ENCODE measurements around the gene TIA1. TPM values are rescaled to one million over a fixed set of nuclear protein-coding genes. Genes with fewer than 3 reads are reported as not detected.
A peak's percentile ranks its signal among the peaks of the same experiment; 100 is the strongest.
"Not testable (repeated sequence)": the region's sequence is repeated elsewhere in the genome, so short reads cannot be mapped to it uniquely, and the experiment has no call there.

Gene TIA1
- 523 and 534 TPM in 2 replicates for total RNA-seq
- long read RNA-seq, full-length matches to known transcripts, result 295 of 883 reads
- long read RNA-seq, partial matches to known transcripts, result 45 of 883 reads
- long read RNA-seq, other reads (novel, unspliced or antisense), result 543 of 883 reads

DNA sequence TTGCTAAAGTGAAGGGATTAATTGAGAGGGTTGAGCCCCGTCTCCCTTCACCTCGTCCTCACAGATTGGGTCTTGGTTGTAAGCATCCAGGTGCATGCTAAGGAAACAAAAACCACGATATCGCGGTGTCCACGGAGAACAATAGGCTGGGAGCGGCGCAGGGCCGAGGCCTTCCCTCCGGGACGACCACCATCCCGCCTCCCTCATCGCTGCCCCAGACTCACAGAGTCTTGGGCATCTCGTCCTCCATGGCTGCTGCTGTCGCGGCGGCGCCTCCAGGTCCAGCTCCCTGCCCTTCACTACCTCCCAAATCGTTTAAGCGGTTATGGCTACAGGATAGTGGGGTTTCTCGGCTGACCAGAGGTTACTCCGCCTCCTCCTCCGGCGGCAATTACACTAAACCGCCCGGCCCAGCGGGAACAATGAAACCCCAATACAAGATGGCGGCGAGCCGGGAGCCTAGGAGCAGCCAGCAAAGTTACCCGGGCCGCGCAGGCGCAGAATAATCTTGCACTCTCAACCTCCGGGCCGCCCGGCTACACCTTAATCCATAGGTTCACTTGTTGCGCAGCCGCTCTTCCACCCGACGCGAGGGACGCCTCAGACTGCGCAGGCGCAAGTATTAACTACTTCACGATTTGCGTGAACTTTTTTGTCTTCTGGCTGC is at the start of gene TIA1:
Gene TIA1 (minus strand): TSS at position 448 of the 667 bp plus-strand sequence. CDS start 198 bp downstream, at position 250.
- TF ChIP-seq, protein P1, sequence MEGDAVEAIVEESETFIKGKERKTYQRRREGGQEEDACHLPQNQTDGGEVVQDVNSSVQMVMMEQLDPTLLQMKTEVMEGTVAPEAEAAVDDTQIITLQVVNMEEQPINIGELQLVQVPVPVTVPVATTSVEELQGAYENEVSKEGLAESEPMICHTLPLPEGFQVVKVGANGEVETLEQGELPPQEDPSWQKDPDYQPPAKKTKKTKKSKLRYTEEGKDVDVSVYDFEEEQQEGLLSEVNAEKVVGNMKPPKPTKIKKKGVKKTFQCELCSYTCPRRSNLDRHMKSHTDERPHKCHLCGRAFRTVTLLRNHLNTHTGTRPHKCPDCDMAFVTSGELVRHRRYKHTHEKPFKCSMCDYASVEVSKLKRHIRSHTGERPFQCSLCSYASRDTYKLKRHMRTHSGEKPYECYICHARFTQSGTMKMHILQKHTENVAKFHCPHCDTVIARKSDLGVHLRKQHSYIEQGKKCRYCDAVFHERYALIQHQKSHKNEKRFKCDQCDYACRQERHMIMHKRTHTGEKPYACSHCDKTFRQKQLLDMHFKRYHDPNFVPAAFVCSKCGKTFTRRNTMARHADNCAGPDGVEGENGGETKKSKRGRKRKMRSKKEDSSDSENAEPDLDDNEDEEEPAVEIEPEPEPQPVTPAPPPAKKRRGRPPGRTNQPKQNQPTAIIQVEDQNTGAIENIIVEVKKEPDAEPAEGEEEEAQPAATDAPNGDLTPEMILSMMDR (IDR thresholded peaks at IDR 0.05; ENCODE audit: unreplicated experiment), result no peak
- peak; percentile 98 for DNase-seq (ENCODE audit: low spot score, unreplicated experiment)
- Mint-ChIP-seq H3K9me3 (ENCODE audit: low read depth) (no peaks in the 10 kb centered on the region), H3K27ac (peak within 1 kb of the TSS; percentile 100), H3K27me3 (no peaks in the 10 kb centered on the region), H3K4me3 (ENCODE audit: low read depth) (peak within 1 kb of the TSS; percentile 92), H3K36me3 (ENCODE audit: insufficient read depth) (peaks cover 13% of the 10 kb centered on the region), H3K4me1 (ENCODE audit: low read depth) (peaks cover 25% of the 10 kb centered on the region)

DNA sequence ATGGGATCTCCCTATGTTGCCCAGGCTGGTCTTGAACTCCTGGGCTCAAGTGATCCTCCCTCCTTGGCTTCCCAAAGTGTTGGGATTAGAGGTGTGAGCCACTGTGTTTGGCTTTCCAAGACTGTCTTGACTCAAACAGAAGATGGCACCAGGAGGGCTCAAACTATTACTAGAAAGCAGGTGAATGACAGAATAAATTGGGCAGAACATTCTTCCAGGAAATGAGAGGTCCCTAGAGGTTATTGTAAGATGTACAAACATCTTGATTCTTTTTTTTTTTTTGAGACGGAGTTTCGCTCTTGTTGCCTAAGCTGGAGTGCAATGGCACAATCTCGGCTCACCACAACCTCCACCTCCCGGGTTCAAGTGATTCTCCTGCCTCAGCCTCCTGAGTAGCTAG is 49.4 kb upstream of the TIA1 start:
- H3K9me3 Mint-ChIP-seq (ENCODE audit: low read depth); DNase-seq (ENCODE audit: low spot score, unreplicated experiment); H3K4me1 Mint-ChIP-seq (ENCODE audit: low read depth); H3K4me3 Mint-ChIP-seq (ENCODE audit: low read depth); H3K27me3 Mint-ChIP-seq; H3K27ac Mint-ChIP-seq: not testable (repeated sequence)
- peaks cover 23% of the 10 kb centered on the region for H3K36me3 Mint-ChIP-seq (ENCODE audit: insufficient read depth)

- Mint-ChIP-seq H3K9me3 (ENCODE audit: low read depth) (no peaks in the 10 kb centered on the region), H3K36me3 (ENCODE audit: insufficient read depth) (peaks cover 20% of the 10 kb centered on the region), H3K4me1 (ENCODE audit: low read depth) (no peaks in the 10 kb centered on the region), H3K27ac (peak overlapping the region; percentile 34), H3K4me3 (ENCODE audit: low read depth) (no peak overlapping the region), H3K27me3 (no peaks in the 10 kb centered on the region)
- DNase-seq (ENCODE audit: low spot score, unreplicated experiment), result no peak
- TF ChIP-seq, protein P1 (IDR thresholded peaks at IDR 0.05; ENCODE audit: unreplicated experiment), result no peak
Measured at GRCh38 chr2:70283500-70284191, 35.2 kb upstream of the TIA1 start.

GRCh38 chr2:70282439-70282838 is 34.0 kb upstream of the TIA1 start:
- H3K36me3 Mint-ChIP-seq (ENCODE audit: insufficient read depth), result peaks cover 22% of the 10 kb centered on the region
- no peak for DNase-seq (ENCODE audit: low spot score, unreplicated experiment)
- H3K4me3 Mint-ChIP-seq (ENCODE audit: low read depth), result no peak overlapping the region
- H3K27me3 Mint-ChIP-seq, result no peaks in the 10 kb centered on the region
- no peaks in the 10 kb centered on the region for H3K4me1 Mint-ChIP-seq (ENCODE audit: low read depth)
- TF ChIP-seq, protein P1 (IDR thresholded peaks at IDR 0.05; ENCODE audit: unreplicated experiment), result no peak
- H3K27ac Mint-ChIP-seq, result no peak overlapping the region
- no peaks in the 10 kb centered on the region for H3K9me3 Mint-ChIP-seq (ENCODE audit: low read depth)

GRCh38 chr2:70280242-70280798 is 31.9 kb upstream of the TIA1 start:
- Mint-ChIP-seq H3K36me3 (ENCODE audit: insufficient read depth) (peaks cover 14% of the 10 kb centered on the region), H3K27me3 (no peaks in the 10 kb centered on the region), H3K27ac (no peak overlapping the region), H3K9me3 (ENCODE audit: low read depth) (no peaks in the 10 kb centered on the region), H3K4me1 (ENCODE audit: low read depth) (no peaks in the 10 kb centered on the region), H3K4me3 (ENCODE audit: low read depth) (no peak overlapping the region)
- no peak for DNase-seq (ENCODE audit: low spot score, unreplicated experiment)
- TF ChIP-seq, protein P1 (IDR thresholded peaks at IDR 0.05; ENCODE audit: unreplicated experiment), result no peak

Measured in progenitor cell of endocrine pancreas (in vitro differentiated cells).